ENCODE results near the gene CCR7. TPM values are rescaled to one million over a fixed set of nuclear protein-coding genes. Genes with fewer than 3 reads are reported as not detected.

The CCR7 gene
- total RNA-seq, 4 donors from 2014 or later, result 1.5 TPM; not detected in 3

- Histone ChIP-seq H3K27ac (no peak overlapping the region), H3K4me3 (no peak overlapping the region), H3K27me3 (no peaks in the 10 kb centered on the region), H3K9me3 (no peaks in the 10 kb centered on the region), H3K4me1 (no peaks in the 10 kb centered on the region), H3K36me3 (no peaks in the 10 kb centered on the region)
- DNase-seq (ENCODE audit: low spot score in 2 of 2), result no peak
- TF ChIP-seq CTCF (IDR thresholded peaks at IDR 0.05) (no peak), EP300 (IDR thresholded peaks at IDR 0.05) (no peak), POLR2A (IDR thresholded peaks at IDR 0.05) (no peak)
- 94 to 96% methylated on average over 6 of the region's 6 CpGs for WGBS, 2 donors
Observed at GRCh38 chr17:40605306-40605705, 40.0 kb upstream of the CCR7 start.

DNA sequence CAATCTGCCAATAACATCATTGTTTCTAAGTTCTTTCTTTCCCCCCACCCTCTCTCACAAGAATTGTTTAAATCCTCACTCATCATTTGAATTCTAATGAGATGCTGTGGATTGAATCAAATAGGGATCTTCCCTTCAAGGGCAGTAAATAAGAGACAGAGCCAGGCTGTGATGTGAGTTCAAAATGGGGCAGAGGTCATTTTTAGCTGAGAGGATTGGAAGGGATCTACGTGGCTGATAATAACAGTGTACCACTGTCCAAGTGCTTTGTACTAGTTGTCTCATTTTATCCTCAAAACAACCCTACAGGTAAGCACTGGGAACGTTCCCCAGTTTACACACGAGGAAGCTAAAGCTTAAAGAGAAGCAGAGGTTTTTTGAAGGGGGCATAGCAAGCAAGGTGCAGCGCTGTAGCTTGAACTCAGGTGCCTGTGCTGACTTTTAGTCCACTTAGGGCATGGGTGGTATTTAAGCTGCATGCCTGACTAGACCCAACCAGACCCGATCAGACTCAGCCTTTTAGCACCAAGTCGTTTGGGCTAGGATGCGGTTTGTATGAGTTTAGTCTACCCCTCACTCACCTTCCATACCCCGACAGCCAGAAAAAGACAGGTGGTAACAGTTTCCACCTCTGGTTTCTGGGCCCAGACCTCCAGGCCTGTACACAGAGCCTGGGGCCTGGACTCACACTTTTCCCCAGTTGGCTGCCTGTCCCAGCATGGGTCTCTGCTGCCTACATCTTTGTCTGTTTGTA lies 39.2 kb upstream of the CCR7 start:
- no peaks in the 10 kb centered on the region for H3K9me3 ChIP-seq
- no peaks in the 10 kb centered on the region for H3K36me3 ChIP-seq
- H3K4me3 ChIP-seq, result no peak overlapping the region
- DNase-seq (ENCODE audit: low spot score in 2 of 2), result no peak
- H3K27ac ChIP-seq, result no peak overlapping the region
- 73 to 88% methylated on average over 8 of the region's 8 CpGs for WGBS, 2 donors
- TF ChIP-seq POLR2A (IDR thresholded peaks at IDR 0.05), result no peak
- TF ChIP-seq EP300 (IDR thresholded peaks at IDR 0.05), result no peak
- TF ChIP-seq CTCF (IDR thresholded peaks at IDR 0.05), result no peak
- H3K4me1 ChIP-seq, result peaks cover 0 to 3% (median 1%) of the 10 kb centered on the region in 4 donors
- no peaks in the 10 kb centered on the region for H3K27me3 ChIP-seq

GRCh38 chr17:40602445-40603443 lies 37.5 kb upstream of the CCR7 start:
- H3K27ac ChIP-seq, result peak overlapping the region in 1 of 4 donors; percentile 56
- peaks cover 0 to 21% (median 8%) of the 10 kb centered on the region in 4 donors for H3K4me1 ChIP-seq
- no peak for DNase-seq (ENCODE audit: low spot score in 2 of 2)
- TF ChIP-seq EP300 (IDR thresholded peaks at IDR 0.05) (no peak), POLR2A (IDR thresholded peaks at IDR 0.05) (no peak), CTCF (IDR thresholded peaks at IDR 0.05) (no peak)
- no peaks in the 10 kb centered on the region for H3K36me3 ChIP-seq
- no peaks in the 10 kb centered on the region for H3K9me3 ChIP-seq
- H3K4me3 ChIP-seq, result no peak overlapping the region
- no peaks in the 10 kb centered on the region for H3K27me3 ChIP-seq
- WGBS, 2 donors, result 81 to 89% methylated on average over 22 of the region's 22 CpGs

GRCh38 chr17:40600486-40601046 lies 35.3 kb upstream of the CCR7 start:
- Histone ChIP-seq H3K4me1 (peaks cover 0 to 23% (median 8%) of the 10 kb centered on the region in 4 donors), H3K27me3 (no peaks in the 10 kb centered on the region), H3K36me3 (no peaks in the 10 kb centered on the region), H3K4me3 (no peak overlapping the region), H3K27ac (no peak overlapping the region), H3K9me3 (no peaks in the 10 kb centered on the region)
- 74 to 80% methylated on average over 8 of the region's 8 CpGs for WGBS, 2 donors
- TF ChIP-seq EP300 (IDR thresholded peaks at IDR 0.05) (no peak), CTCF (IDR thresholded peaks at IDR 0.05) (no peak), POLR2A (IDR thresholded peaks at IDR 0.05) (no peak)
- DNase-seq (ENCODE audit: low spot score in 2 of 2), result no peak

Measured in tibial nerve (tissue), 4 donors.